ENCODE results near the gene MAML2. TPM values are rescaled to one million over a fixed set of nuclear protein-coding genes. Genes with fewer than 3 reads are reported as not detected.
"Not testable (repeated sequence)": the region's sequence is repeated elsewhere in the genome, so short reads cannot be mapped to it uniquely, and the experiment has no call there.

MAML2 gene
- total RNA-seq, 2 experiments from 2014 or later, result 14.7 to 15.5 TPM

- Mint-ChIP-seq H3K27ac (peak overlapping the region; percentile 5), H3K9me3 (ENCODE audit: insufficient read depth) (no peaks in the 10 kb centered on the region), H3K4me3 (no peak overlapping the region), H3K36me3 (ENCODE audit: low read depth) (peaks cover 29% of the 10 kb centered on the region), H3K4me1 (ENCODE audit: low read depth) (peaks cover 62% of the 10 kb centered on the region), H3K27me3 (ENCODE audit: low read depth) (no peaks in the 10 kb centered on the region)
- DNase-seq (no peak), ATAC-seq (no peak)
- POLR2A ChIA-PET, result interaction anchor here (1.0 kb wide), 1 partner anchor 49 kb away, joined by 3 read pairs; no protein-coding TSS in a partner anchor
- CTCF ChIA-PET, result interaction anchor here (0.6 to 5.1 kb wide), 4 partner anchors 8 to 49 kb away, joined by 3 to 62 read pairs (median 4); partner anchors contain the start of gene MAML2
Observed at GRCh38 chr11:96292291-96293010, 50.5 kb downstream of the MAML2 start.

- POLR2A ChIA-PET, result no interaction called here
- H3K27me3 Mint-ChIP-seq (ENCODE audit: low read depth), result no peaks in the 10 kb centered on the region
- H3K36me3 Mint-ChIP-seq (ENCODE audit: low read depth), result peaks cover 32% of the 10 kb centered on the region
- ATAC-seq (no peak), DNase-seq (no peak)
- H3K4me3 Mint-ChIP-seq, result no peak overlapping the region
- H3K27ac Mint-ChIP-seq, result no peak overlapping the region
- H3K9me3 Mint-ChIP-seq (ENCODE audit: insufficient read depth), result peaks cover 5% of the 10 kb centered on the region
- CTCF ChIA-PET, result interaction anchor here (4.5 kb wide), 1 partner anchor 52 kb away, joined by 24 read pairs; the partner anchor contains the start of gene MAML2
- peaks cover 64% of the 10 kb centered on the region for H3K4me1 Mint-ChIP-seq (ENCODE audit: low read depth)
Observed at GRCh38 chr11:96290631-96291030, 52.4 kb downstream of the MAML2 start.

DNA sequence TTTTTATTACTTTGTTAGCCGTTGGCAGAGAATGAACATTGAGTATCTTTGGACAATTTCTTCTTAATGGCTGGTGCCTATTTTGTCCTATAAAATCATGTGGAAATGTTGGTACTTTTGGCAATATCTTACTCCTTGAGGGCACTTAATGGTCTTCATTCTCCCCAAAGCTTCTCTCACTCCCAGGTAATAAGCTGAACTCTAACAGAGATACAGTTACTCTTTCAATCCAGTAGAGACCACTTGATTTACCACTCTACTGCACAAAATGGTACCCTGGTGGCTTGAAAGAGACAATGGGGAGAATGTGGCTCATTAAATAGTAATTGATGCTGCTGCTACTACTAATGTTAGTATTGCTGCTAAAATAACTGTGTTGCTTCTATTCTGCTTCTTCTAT, 53.0 kb downstream of the MAML2 start:
- Mint-ChIP-seq H3K4me3 (no peak overlapping the region), H3K27me3 (ENCODE audit: low read depth) (no peaks in the 10 kb centered on the region), H3K36me3 (ENCODE audit: low read depth) (peaks cover 37% of the 10 kb centered on the region), H3K9me3 (ENCODE audit: insufficient read depth) (peaks cover 5% of the 10 kb centered on the region), H3K4me1 (ENCODE audit: low read depth) (peaks cover 66% of the 10 kb centered on the region), H3K27ac (no peak overlapping the region)
- ATAC-seq (no peak), DNase-seq (no peak)
- ChIA-PET CTCF (interaction anchor here (1.5 to 4.5 kb wide), 2 partner anchors 48 to 52 kb away, joined by 3 to 24 read pairs; partner anchors contain the start of gene MAML2), POLR2A (no interaction called here)

DNA sequence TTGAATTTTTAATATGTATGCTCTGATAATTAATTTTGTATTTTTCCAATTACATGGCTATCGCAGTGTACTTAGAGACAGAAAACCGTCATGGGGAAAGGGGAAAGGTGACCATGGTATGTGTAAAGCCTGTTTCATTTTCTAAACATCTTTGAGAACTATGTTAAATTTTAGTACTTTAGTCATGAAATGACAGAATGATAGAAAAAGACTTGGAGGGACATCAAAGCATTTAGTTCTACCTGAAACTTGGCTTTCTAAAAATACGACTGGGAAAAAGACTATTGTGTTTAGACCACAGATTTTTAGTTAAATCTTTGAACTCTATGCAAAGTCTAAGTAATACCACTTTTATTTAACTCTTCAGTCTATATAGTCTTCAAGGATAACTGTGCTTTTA, 54.1 kb downstream of the MAML2 start:
- ChIA-PET POLR2A (no interaction called here), CTCF (interaction anchor here (1.5 to 4.5 kb wide), 2 partner anchors 49 to 54 kb away, joined by 3 to 24 read pairs; partner anchors contain the start of gene MAML2)
- H3K9me3 Mint-ChIP-seq (ENCODE audit: insufficient read depth), result peaks cover 5% of the 10 kb centered on the region
- ATAC-seq (no peak), DNase-seq (no peak)
- peaks cover 39% of the 10 kb centered on the region for H3K36me3 Mint-ChIP-seq (ENCODE audit: low read depth)
- no peak overlapping the region for H3K27ac Mint-ChIP-seq
- no peak overlapping the region for H3K4me3 Mint-ChIP-seq
- H3K27me3 Mint-ChIP-seq (ENCODE audit: low read depth), result no peaks in the 10 kb centered on the region
- H3K4me1 Mint-ChIP-seq (ENCODE audit: low read depth), result peaks cover 63% of the 10 kb centered on the region

GRCh38 chr11:96287822-96288439, 55.1 kb downstream of the MAML2 start:
- Mint-ChIP-seq H3K4me1 (ENCODE audit: low read depth) (peaks cover 59% of the 10 kb centered on the region), H3K27ac (no peak overlapping the region), H3K36me3 (ENCODE audit: low read depth) (peaks cover 39% of the 10 kb centered on the region), H3K4me3 (no peak overlapping the region), H3K9me3 (ENCODE audit: insufficient read depth) (peaks cover 5% of the 10 kb centered on the region), H3K27me3 (ENCODE audit: low read depth) (no peaks in the 10 kb centered on the region)
- ChIA-PET CTCF (interaction anchor here (4.5 kb wide), 1 partner anchor 55 kb away, joined by 24 read pairs; the partner anchor contains the start of gene MAML2), POLR2A (no interaction called here)
- ATAC-seq (no peak), DNase-seq (no peak)

DNA sequence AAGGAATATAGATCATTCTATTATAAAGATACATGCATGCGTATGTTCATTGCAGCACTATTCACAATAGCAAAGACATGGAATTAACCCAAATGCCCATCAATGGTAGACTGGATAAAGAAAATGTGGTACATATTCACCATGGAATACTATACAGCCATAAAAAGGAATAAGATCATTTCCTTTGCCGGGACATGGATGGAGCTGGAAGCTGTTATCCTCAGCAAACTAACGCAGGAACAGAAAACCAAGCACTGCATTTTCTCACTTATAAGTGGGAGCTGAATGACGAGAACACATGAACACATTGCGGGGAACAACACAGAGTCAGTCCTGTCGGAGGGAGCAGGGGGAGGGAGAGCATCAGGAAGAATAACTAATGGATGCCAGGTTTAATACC, 57.0 kb downstream of the MAML2 start:
- CTCF ChIA-PET, result interaction anchor here (1.5 to 4.5 kb wide), 2 partner anchors 18 to 57 kb away, joined by 3 to 24 read pairs; partner anchors contain the start of gene MAML2
- POLR2A ChIA-PET; ATAC-seq; H3K9me3 Mint-ChIP-seq (ENCODE audit: insufficient read depth); DNase-seq; H3K27ac Mint-ChIP-seq; H3K27me3 Mint-ChIP-seq (ENCODE audit: low read depth); H3K4me3 Mint-ChIP-seq: not testable (repeated sequence)
- Mint-ChIP-seq H3K4me1 (ENCODE audit: low read depth) (peaks cover 50% of the 10 kb centered on the region), H3K36me3 (ENCODE audit: low read depth) (peaks cover 27% of the 10 kb centered on the region)

DNA sequence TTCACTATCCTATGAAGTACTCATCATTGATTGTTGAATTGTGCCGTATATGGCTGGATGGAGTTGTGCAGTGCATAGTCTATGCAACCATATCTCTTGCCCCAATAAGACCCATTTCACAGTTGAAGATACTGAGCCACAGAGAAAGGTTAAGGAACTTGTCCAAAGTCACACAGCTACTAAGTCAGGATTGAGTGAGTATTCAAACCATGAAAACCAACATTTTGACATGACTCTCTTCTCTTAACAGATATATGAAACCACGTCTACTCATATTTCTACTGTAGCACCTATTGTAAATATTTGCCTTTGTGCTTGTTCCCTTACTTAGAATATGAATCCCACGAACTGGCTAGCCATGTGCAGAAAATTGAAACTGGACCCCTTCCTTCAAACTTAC, 58.1 kb downstream of the MAML2 start:
- Mint-ChIP-seq H3K4me1 (ENCODE audit: low read depth) (peaks cover 49% of the 10 kb centered on the region), H3K36me3 (ENCODE audit: low read depth) (peaks cover 24% of the 10 kb centered on the region), H3K4me3 (no peak overlapping the region), H3K9me3 (ENCODE audit: insufficient read depth) (peaks cover 5% of the 10 kb centered on the region), H3K27me3 (ENCODE audit: low read depth) (no peaks in the 10 kb centered on the region), H3K27ac (no peak overlapping the region)
- ChIA-PET POLR2A (no interaction called here), CTCF (interaction anchor here (1.1 to 1.5 kb wide), 3 partner anchors 8 to 56 kb away, joined by 3 to 4 read pairs (median 3); no protein-coding TSS in a partner anchor)
- DNase-seq (no peak), ATAC-seq (no peak)

DNA sequence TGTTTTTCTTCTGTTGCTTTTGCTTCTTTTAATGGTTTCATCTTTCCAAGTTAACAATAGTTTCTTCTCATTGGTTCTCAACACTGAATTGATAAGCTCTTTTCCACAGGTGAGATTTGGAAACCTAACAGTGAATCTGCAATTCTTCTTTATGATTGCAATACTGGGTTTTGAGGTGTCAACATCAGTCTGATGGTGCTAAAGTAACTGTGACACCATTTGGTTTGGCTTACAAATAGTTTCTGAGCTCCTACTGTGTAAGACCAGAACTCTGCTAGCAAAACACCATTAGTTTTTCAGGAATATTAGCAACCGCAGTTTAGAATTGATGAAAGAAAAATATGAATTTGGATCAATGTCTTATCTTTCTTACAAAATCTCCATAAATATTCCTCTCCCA, 58.6 kb downstream of the MAML2 start:
- no peak for DNase-seq
- Mint-ChIP-seq H3K36me3 (ENCODE audit: low read depth) (peaks cover 24% of the 10 kb centered on the region), H3K4me1 (ENCODE audit: low read depth) (peaks cover 52% of the 10 kb centered on the region), H3K27ac (no peak overlapping the region), H3K27me3 (ENCODE audit: low read depth) (no peaks in the 10 kb centered on the region), H3K9me3 (ENCODE audit: insufficient read depth) (peaks cover 5% of the 10 kb centered on the region), H3K4me3 (no peak overlapping the region)
- ATAC-seq, result no peak
- POLR2A ChIA-PET, result no interaction called here
- CTCF ChIA-PET, result interaction anchor here (1.1 to 1.5 kb wide), 3 partner anchors 8 to 57 kb away, joined by 3 to 4 read pairs (median 3); no protein-coding TSS in a partner anchor

GRCh38 chr11:96282625-96283220, 60.3 kb downstream of the MAML2 start:
- ATAC-seq, result no peak

GRCh38 chr11:96280444-96280843, 62.6 kb downstream of the MAML2 start:
- Mint-ChIP-seq H3K27me3 (ENCODE audit: low read depth) (no peaks in the 10 kb centered on the region), H3K27ac (no peak overlapping the region), H3K9me3 (ENCODE audit: insufficient read depth) (no peaks in the 10 kb centered on the region), H3K4me3 (no peak overlapping the region), H3K4me1 (ENCODE audit: low read depth) (peaks cover 47% of the 10 kb centered on the region), H3K36me3 (ENCODE audit: low read depth) (peaks cover 17% of the 10 kb centered on the region)
- ATAC-seq, result no peak
- POLR2A ChIA-PET, result no interaction called here
- DNase-seq, result no peak
- CTCF ChIA-PET, result interaction anchor here (0.6 to 5.1 kb wide), 5 partner anchors 15 to 225 kb away, joined by 3 to 36 read pairs (median 3); partner anchors contain the start of gene MAML2

More at GRCh38 chr11:96282625-96283220, 60.3 kb downstream of the MAML2 start:
- H3K4me3 Mint-ChIP-seq, result no peak overlapping the region
- peaks cover 20% of the 10 kb centered on the region for H3K36me3 Mint-ChIP-seq (ENCODE audit: low read depth)
- no peak for DNase-seq
- peaks cover 52% of the 10 kb centered on the region for H3K4me1 Mint-ChIP-seq (ENCODE audit: low read depth)
- CTCF ChIA-PET, result interaction anchor here (5.1 kb wide), 1 partner anchor 61 kb away, joined by 36 read pairs; the partner anchor contains the start of gene MAML2
- no peaks in the 10 kb centered on the region for H3K27me3 Mint-ChIP-seq (ENCODE audit: low read depth)
- H3K27ac Mint-ChIP-seq, result no peak overlapping the region
- POLR2A ChIA-PET, result interaction anchor here (0.6 kb wide), 1 partner anchor 53 kb away, joined by 3 read pairs; no protein-coding TSS in a partner anchor
- H3K9me3 Mint-ChIP-seq (ENCODE audit: insufficient read depth), result peaks cover 5% of the 10 kb centered on the region

DNA sequence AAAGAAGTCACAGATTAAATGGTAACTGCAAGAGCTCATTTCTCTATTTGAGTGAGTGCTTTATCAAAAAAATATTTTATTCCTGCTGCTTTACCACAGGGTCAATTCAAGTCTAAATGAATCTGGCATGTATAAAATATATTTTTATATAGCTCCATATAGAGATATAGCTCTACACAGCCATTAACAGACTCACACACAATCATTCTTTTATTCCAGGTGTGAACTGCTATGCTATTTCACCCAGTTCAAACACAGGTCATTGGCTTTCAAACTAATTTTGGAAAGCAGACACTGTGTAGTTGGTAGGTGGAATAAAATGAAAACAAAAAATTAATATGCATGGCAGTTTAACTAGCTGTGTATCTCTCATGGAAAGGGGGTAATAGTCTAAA, 63.1 kb downstream of the MAML2 start:
- H3K4me1 Mint-ChIP-seq (ENCODE audit: low read depth), result peaks cover 42% of the 10 kb centered on the region
- no peak overlapping the region for H3K27ac Mint-ChIP-seq
- no peak for ATAC-seq
- peaks cover 11% of the 10 kb centered on the region for H3K36me3 Mint-ChIP-seq (ENCODE audit: low read depth)
- CTCF ChIA-PET, result interaction anchor here (0.6 to 5.1 kb wide), 5 partner anchors 29 to 225 kb away, joined by 3 to 36 read pairs (median 3); partner anchors contain the start of gene MAML2
- no peak for DNase-seq
- no peak overlapping the region for H3K4me3 Mint-ChIP-seq
- POLR2A ChIA-PET, result interaction anchor here (1.1 kb wide), 1 partner anchor 110 kb away, joined by 3 read pairs; the partner anchor contains the start of genes CCDC82 and JRKL
- no peaks in the 10 kb centered on the region for H3K27me3 Mint-ChIP-seq (ENCODE audit: low read depth)
- H3K9me3 Mint-ChIP-seq (ENCODE audit: insufficient read depth), result no peaks in the 10 kb centered on the region

All from activated CD8-positive, alpha-beta T cell treated with anti-CD3 and anti-CD28 coated beads, Interleukin-2, amount 10 ng/mL, durations not matched to agents 7 days and 5 days (primary cell).